ENCODE data around the gene MCL1. TPM values are rescaled to one million over a fixed set of nuclear protein-coding genes. Genes with fewer than 3 reads are reported as not detected.

Gene MCL1
- total RNA-seq, 1 donor from 2014 or later, result 246 TPM

DNA sequence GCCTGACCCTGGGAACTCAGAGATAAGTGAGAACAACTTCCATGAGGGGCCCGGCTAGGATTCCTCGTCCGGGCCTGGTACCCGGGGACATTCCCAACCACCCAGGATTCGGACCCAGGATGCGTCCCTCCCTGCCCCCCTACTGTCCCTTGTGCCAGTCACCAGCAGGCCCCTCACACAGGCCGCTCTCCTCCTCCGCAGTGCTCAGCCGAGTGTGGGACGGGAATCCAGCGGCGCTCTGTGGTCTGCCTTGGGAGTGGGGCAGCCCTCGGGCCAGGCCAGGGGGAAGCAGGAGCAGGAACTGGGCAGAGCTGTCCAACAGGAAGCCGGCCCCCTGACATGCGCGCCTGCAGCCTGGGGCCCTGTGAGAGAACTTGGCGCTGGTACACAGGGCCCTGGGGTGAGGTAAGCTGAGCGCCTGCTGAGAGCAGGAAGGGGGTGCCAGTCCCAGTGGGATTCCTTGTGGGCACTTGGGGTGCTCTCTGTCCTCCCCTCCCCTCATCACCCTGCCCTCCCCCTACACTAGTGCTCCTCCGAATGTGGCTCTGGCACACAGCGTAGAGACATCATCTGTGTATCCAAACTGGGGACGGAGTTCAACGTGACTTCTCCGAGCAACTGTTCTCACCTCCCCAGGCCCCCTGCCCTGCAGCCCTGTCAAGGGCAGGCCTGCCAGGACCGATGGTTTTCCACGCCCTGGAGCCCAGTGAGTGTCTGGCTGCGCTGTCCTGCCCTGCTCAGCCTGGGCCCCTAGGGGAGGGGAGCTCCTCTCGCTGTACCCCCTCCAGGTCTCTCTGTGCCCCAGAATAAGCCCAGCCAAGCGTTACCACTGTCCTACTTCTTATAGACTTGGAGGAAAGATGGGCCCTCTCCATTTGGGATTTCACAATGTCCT is 20.4 kb downstream of the MCL1 start:
- DNase-seq (ENCODE audit: extremely low read depth, low read depth, low spot score), result no peak

DNA sequence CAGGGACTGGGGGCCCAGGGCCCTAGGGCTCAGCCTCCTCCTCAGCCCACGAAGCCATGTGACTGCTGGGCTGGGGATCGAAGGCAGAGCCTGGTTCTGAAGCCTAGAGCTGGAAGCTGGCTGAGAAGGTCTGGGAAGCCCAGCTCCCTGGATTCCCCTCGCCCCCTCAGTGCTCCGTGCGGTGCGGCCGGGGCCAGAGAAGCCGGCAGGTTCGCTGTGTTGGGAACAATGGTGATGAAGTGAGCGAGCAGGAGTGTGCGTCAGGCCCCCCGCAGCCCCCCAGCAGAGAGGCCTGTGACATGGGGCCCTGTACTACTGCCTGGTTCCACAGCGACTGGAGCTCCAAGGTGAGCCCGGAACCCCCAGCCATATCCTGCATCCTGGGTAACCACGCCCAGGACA is 21.1 kb downstream of the MCL1 start:
- no peak for DNase-seq (ENCODE audit: extremely low read depth, low read depth, low spot score)

DNA sequence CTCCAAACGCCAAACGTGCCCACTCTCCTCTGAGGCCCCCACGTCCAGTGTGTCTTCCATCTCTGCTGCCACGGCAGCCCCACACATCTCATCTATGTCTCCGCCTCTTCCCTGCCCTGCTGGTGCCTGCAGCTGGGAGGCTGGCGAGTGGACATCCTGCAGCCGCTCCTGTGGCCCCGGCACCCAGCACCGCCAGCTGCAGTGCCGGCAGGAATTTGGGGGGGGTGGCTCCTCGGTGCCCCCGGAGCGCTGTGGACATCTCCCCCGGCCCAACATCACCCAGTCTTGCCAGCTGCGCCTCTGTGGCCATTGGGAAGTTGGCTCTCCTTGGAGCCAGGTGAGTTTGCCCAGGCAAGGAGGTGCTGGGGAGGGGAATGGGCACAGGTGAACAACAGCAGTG is 21.6 kb downstream of the MCL1 start:
- DNase-seq (ENCODE audit: extremely low read depth, low read depth, low spot score), result no peak

DNA sequence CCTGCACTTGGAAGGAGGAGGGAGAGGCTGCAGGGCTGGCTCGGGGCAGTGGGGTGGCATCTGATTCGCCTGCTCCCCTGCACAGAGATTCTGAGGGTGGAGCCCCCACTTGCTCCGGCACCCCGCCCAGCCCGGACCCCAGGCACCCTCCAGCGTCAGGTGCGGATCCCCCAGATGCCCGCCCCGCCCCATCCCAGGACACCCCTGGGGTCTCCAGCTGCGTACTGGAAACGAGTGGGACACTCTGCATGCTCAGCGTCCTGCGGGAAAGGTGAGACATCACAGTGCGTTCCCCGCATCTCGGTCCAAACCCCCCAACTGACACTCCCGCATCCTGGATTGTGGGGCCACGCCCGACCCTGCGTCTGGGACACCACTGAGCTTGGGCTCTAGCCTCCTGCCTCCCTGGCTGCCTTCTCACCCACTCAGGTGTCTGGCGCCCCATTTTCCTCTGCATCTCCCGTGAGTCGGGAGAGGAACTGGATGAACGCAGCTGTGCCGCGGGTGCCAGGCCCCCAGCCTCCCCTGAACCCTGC is 22.3 kb downstream of the MCL1 start:
- no peak for DNase-seq (ENCODE audit: extremely low read depth, low read depth, low spot score)

DNA sequence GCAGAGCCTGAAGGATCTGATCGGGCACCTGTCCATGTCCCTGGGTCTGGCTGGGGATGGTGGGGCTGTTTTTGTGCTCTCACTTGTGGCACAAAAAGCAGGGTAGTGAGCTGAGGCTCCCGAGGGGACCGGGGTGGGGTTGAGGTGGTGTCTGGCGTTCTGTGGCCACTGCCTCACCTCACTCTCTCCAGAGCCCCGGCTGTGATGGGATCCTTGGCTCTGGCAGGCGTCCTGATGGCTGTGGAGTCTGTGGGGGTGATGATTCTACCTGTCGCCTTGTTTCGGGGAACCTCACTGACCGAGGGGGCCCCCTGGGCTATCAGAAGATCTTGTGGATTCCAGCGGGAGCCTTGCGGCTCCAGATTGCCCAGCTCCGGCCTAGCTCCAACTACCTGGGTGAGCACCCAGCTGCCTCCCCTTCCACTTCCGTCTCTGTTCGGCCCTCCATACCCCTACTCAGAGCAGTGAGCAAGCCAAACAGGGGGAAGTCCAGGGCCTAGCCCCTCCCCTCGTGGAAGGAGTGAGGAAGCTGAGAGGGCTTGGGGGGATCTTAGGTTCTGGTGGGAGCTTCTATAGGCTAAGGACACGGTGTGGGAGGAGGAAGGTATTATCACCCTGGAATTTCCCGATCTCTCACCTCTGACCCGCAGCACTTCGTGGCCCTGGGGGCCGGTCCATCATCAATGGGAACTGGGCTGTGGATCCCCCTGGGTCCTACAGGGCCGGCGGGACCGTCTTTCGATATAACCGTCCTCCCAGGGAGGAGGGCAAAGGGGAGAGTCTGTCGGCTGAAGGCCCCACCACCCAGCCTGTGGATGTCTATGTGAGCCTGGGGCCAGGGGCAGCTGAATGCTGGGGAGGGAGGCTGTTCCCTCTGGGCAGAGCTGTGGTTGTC is 23.2 kb downstream of the MCL1 start:
- DNase-seq (ENCODE audit: extremely low read depth, low read depth, low spot score), result no peak

DNA sequence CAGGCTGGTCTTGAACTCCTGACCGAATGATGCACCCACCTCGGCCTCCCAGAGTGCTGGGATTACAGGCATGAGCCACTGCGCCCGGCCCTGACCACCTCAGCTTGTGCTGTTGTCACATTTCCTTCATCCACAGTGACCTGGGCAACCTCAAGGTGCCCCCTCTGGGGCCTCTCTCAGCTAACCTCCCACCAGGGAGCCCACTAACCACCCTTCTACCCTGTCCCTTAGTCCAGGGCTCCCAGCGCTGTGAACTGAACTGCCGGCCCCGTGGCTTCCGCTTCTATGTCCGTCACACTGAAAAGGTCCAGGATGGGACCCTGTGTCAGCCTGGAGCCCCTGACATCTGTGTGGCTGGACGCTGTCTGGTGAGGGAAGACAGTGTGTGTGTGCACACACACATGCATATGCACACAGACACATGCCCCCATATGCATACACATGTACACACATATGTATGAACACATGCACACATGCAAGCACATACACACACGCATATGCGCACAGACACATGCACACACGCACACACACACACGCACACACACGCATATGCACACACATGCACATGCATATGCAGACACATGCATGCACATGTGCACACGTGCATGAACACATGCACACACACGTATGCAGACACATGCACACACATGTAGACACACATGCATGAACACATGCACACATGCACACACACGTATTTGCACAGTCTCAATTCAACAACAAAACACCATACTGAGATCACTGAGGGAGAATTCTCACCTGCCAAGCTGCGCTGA is 24.0 kb downstream of the MCL1 start:
- no peak for DNase-seq (ENCODE audit: extremely low read depth, low read depth, low spot score)

DNA sequence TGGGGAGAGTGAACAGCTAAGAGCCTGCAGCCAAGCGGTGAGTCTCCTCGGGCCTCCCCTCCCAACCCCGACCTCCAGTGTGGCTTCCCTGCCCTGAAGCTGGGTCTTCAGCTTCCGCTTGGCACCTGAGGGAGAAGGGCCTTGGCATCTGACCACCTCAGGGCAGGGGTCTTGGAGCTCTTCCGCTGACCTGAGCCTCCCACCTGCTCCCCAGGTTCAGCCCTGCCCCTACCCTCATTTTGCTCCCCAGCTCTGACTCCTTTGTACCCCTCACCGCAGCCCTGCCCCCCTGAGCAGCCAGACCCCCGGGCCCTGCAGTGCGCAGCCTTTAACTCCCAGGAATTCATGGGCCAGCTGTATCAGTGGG is 25.3 kb downstream of the MCL1 start:
- no peak for DNase-seq (ENCODE audit: extremely low read depth, low read depth, low spot score)

DNA sequence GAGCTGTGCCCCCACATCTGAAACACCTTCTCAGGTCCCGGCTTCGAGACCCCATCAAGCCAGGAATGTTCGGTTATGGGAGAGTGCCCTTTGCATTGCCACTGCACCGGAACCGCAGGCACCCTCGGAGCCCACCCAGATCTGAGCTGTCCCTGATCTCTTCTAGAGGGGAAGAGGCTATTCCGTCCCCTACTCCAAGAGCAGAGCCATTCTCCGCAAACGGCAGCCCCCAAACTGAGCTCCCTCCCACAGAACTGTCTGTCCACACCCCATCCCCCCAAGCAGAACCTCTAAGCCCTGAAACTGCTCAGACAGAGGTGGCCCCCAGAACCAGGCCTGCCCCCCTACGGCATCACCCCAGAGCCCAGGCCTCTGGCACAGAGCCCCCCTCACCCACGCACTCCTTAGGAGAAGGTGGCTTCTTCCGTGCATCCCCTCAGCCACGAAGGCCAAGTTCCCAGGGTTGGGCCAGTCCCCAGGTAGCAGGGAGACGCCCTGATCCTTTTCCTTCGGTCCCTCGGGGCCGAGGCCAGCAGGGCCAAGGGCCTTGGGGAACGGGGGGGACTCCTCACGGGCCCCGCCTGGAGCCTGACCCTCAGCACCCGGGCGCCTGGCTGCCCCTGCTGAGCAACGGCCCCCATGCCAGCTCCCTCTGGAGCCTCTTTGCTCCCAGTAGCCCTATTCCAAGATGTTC is 25.9 kb downstream of the MCL1 start:
- DNase-seq (ENCODE audit: extremely low read depth, low read depth, low spot score), result no peak

DNA sequence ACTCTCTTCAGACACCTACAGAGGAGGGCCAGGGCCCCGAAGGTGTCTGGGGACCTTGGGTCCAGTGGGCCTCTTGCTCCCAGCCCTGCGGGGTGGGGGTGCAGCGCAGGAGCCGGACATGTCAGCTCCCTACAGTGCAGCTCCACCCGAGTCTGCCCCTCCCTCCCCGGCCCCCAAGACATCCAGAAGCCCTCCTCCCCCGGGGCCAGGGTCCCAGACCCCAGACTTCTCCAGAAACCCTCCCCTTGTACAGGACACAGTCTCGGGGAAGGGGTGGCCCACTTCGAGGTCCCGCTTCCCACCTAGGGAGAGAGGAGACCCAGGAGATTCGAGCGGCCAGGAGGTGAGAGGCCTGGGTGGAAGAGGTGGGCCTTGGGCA is 26.5 kb downstream of the MCL1 start:
- no peak for DNase-seq (ENCODE audit: extremely low read depth, low read depth, low spot score)

DNA sequence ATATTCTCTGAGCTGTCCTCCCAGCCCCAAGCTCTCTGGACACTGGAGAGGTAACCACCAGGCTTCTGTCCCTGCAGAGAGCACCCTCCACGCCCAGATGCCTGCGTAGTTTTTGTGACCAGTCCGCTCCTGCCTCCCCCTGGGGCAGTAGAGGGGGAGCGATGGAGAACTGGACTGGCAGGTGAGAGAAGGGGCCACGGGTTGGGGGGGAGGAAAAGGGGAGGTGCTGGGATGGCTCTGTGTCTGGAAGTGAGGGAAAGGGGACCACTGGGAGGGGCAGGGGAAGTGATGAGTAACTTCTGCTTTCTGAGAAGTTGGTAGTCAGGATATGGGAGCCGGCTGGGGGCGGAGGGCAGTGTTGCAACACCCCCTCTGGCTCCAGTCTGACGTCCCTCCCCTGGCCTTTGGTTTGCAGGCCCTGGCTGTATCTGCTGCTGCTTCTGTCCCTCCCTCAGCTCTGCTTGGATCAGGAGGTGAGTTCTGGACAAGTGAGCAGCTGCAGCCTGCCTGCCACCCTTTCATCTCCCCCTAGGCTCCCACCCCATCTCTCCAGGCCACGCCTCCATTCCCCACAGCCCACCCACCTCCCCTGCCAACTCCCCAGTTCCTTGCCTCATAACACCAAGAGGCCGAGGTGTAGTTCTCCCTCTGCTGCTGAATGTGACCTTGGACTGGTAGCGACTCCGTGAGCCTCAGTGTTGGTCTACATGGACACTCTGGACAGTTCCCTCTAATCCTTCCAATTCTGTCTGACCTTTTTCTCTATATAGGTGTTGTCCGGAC is 27.1 kb downstream of the MCL1 start:
- no peak for DNase-seq (ENCODE audit: extremely low read depth, low read depth, low spot score)

DNA sequence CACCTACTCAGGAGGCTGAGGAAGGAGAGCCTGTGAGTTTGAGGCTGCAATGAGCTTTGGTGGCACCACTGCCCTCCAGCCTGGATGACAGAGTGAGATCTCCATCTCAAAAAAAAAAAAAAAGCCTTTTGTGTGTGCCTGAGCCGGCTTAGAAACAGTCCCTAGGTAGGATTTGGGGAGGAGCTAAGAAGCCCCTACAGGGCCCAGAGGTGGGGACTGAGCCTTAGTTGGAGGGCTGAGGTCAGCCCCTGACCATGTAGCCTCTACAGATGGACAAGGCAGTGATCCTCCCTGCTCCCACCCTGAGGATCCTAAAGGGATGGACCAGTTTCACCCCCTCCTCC is 27.7 kb downstream of the MCL1 start:
- no peak for DNase-seq (ENCODE audit: extremely low read depth, low read depth, low spot score)

DNA sequence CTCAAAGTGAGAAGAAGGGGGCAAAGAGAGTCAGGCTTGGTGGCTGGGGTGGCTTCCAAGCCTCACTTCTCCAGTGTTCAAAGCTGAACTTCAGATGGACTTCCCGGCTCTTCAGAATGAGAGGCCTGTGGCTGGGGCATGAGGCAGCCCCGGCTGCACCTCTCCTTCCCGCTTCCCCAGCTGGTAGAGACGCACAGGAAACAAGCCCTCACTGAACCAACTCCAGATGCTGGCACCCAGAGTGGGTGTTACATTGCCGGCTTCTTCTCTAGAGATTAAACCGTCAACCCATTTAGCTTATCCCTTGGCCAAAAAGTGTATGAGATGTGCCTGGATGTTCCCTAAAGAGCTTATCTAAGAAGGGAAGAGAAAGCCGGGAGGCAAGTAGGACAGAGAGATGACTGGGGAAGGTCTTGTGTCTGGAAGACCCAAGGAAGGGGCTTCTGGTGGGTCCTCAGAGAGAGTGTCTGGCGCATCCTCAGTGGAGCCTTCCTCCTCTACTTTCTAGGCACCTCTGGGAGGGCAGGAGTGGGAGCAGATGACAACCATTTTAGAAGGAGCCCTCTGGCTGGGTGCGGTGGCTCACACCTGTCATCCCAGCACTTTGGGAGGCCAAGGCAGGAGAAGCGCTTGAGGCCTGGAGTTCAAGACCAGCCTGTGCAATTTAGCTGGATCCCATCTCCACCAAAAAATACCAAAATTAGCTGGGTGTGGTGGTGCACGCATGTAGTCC is 28.2 kb downstream of the MCL1 start:
- no peak for DNase-seq (ENCODE audit: extremely low read depth, low read depth, low spot score)

DNA sequence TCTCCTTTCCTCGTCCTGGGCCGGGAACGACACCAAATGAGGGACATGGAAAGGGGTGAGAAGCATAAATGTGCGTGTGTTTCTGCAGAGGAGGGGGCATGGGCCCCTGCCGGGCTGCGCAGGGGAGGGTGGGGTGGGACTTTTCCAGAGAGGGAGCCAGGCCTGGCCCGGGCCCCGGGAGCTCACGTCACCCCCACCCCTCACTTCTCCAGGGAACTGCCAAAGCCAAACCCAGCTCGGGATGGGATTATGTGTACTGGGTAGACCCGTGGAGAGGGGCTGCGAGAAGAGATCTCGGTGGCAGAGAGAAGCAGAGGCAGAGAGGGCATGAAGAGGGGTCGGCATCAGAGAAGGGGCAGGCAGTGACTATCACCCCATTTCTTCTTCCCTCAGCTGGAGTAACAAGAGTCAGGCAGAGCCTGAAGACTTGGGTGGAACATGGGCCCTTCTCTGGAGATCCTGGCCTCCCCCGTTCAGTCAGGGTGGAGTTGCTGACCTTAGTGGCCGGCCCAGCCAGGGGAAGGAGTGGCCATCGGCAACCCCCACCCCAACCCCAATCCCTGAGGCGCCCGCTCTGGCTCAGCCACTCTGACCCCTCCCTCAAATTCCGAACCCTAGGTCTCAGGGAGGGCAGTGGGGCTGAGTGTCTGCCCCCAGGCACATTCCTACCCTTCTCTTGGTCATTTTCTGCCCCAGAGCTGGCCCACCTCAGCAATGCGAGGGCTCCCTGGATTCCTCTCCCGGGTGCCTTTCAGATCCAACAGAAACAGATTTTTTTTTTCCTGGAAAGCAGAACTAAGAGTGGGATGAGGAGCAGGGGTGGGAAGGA is 29.0 kb downstream of the MCL1 start:
- no peak for DNase-seq (ENCODE audit: extremely low read depth, low read depth, low spot score)

DNA sequence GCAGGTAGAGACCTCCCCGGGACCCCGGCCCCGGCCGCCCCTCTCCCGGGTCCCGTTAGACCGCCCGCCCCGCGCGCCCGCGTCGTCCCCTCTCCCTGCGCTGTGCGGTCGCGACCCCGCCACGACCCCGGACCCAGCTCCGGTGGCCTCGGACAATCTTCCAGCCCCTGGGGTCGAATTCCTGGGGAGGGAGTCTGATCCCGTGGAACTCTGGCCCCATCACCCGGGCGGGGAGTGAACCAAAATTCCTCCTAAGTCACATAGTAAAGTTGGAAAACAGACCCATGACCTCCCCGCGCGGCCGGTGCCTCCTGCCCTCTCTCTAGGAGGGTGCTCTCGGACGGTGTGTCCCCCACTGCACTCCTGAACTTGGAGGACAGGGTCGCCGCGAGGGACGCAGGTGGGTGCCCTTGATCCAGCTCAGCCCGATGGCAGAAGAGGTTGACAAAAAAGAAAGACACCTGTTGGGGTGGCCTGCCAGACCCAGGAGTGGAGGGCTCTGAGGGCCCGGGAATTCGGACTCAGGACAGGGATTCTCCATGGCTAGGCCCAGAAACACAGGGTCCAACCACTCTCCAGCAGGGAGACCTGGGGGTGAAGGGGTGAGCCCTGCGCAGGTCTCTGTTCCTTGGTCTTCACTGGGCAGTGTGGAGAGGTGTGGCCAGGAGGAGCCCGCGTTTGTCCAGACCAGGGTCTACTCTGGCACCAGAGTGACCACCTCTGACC is 29.8 kb downstream of the MCL1 start:
- no peak for DNase-seq (ENCODE audit: extremely low read depth, low read depth, low spot score)

DNA sequence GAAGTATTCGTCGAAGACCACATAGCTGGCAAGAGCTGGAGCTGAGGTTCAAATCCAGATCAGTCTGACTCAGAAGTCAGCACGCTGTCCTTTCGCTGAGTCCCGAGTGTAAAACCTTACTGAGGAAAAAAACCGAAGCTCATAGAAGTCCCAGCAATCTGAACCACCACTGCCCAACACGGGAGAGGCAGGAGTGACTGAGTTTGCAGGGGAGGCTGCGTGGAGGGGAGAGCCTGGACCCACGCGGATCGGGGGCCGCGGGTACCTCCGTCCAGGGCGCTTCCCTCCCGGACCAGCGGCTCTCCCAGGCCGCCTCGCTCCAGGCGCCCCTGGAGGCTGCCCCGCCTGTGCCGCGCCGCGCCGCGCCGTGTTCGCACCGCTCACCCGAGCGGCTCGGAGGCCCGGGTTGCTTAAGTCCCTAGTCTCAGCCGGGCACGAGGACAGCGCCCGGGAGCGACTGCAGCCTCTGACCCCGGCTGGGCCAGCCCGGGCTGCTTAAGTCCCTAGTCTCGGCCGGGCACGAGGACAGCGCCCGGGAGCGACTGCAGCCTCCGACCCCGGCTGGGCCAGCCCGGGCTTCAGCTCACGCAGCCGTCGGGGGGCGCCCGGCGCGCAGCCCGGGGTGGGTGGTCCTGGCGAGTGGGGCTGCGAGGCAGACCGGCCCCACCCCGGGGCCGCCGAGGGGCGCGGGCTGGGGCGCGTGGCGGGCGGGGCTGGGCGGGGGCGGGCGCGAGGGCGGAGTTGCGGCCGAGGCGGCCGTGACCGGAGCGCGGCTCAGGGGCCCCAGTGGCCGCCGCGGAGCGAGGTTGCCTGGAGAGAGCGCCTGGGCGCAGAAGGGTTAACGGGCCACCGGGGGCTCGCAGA is 30.5 kb downstream of the MCL1 start, which contains the start of gene ADAMTSL4:
TSS of gene ADAMTSL4 (plus strand) at position 777 of the 864 bp plus-strand sequence. CDS start 2,881 bp downstream, outside the sequence.
- no peak for DNase-seq (ENCODE audit: extremely low read depth, low read depth, low spot score)

DNA sequence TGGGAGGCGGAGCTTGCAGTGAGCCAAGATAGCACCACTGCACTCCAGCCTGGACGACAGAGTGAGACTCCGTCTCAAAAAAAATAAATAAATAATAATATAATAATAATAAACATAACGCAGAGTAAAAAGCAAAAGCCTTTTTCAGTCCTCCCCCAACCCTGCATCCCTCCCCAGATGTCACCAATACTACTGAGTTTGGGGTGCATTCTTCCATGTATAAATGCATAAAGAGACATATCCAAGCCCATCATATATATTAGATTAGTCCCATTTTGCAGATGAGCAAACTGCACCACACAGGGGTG is 31.1 kb downstream of the MCL1 start:
- DNase-seq (ENCODE audit: extremely low read depth, low read depth, low spot score), result no peak
